SJSA1 (cell line): Measurements from ENCODE around the gene ODF4. TPM values are rescaled to one million over a fixed set of nuclear protein-coding genes. Genes with fewer than 3 reads are reported as not detected.

Experiments
- DNase-seq, 2 experiments: peaks; one replicate each; pipeline ENCODE4 v3.0.0-alpha.2; 2015 to 2020; ENCODE audit warnings: low spot score in 2 of 2, low read depth in 1 of 2
- H3K27ac ChIP-seq: fragments of 250-450 bp; sonication (Bioruptor Pico); 2 replicates; pipeline ENCODE4 v1.5.1; 2020; ENCODE audit warnings: mild to moderate bottlenecking, moderate library complexity
- H3K27me3 ChIP-seq: fragments of 250-450 bp; sonication (Bioruptor Pico); replicated peaks from 2 replicates; pipeline ENCODE4 v1.5.1; 2020; ENCODE audit warnings: mild to moderate bottlenecking, moderate library complexity
- H3K36me3 ChIP-seq: fragments of 250-450 bp; sonication (Bioruptor Pico); 2 replicates; pipeline ENCODE4 v1.5.1; 2020; ENCODE audit warnings: mild to moderate bottlenecking
- H3K4me1 ChIP-seq: fragments of 250-450 bp; sonication (Bioruptor Pico); replicated peaks from 2 replicates; pipeline ENCODE4 v1.6.1; 2021; ENCODE audit warnings: mild to moderate bottlenecking
- H3K4me3 ChIP-seq: fragments of 250-450 bp; sonication (Bioruptor Pico); 2 replicates; pipeline ENCODE4 v1.5.1; 2020; ENCODE audit warnings: mild to moderate bottlenecking
- H3K9me3 ChIP-seq: fragments of 250-450 bp; sonication (Bioruptor Pico); replicated peaks from 2 replicates; pipeline ENCODE4 v1.5.1; 2020; ENCODE audit warnings: mild to moderate bottlenecking
- total RNA-seq: library from RNA; depleted of rRNA; stranded (reverse); fragments of >200 nt; shearing (Covaris generic); gene quantifications from 2 replicates; pipeline ENCODE4 v1.2.3, GENCODE V29; 2014; rRNA removed

Gene ODF4, protein sequence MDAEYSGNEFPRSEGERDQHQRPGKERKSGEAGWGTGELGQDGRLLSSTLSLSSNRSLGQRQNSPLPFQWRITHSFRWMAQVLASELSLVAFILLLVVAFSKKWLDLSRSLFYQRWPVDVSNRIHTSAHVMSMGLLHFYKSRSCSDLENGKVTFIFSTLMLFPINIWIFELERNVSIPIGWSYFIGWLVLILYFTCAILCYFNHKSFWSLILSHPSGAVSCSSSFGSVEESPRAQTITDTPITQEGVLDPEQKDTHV
- total RNA-seq = not detected in 2 replicates

DNA sequence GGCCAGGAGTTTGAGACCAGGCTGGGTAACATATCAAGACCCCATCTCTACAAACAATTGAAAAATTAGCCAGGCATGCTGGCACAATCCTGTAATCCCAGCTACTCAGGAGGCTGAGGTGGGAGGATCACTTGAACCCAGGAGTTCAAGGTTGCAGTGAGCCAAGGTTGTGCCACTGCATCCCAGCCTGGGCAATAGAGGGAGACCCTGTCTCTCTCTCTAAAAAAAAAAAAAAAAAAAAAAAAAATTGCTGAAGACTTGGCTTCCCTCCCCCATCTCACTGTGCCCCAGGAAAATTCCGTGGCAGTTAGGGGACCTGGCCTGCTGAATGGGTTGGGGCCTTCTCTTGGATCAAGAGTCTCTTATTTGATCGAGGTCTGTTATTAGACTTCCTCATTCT, at the start of gene ODF4:
ODF4 (plus strand) TSS at position 301 of the 400 bp plus-strand sequence. CDS start 212 bp downstream, outside the sequence.
- no peaks in the 10 kb centered on the region for H3K9me3 ChIP-seq
- H3K4me1 ChIP-seq = peaks cover 5% of the 10 kb centered on the region; the same call in 1 of the 2 replicates
- no peak within 1 kb of the TSS for H3K4me3 ChIP-seq
- no peaks in the 10 kb centered on the region for H3K27me3 ChIP-seq
- no peaks in the 10 kb centered on the region for H3K36me3 ChIP-seq
- DNase-seq = no peak
- H3K27ac ChIP-seq = no peak within 1 kb of the TSS

DNA sequence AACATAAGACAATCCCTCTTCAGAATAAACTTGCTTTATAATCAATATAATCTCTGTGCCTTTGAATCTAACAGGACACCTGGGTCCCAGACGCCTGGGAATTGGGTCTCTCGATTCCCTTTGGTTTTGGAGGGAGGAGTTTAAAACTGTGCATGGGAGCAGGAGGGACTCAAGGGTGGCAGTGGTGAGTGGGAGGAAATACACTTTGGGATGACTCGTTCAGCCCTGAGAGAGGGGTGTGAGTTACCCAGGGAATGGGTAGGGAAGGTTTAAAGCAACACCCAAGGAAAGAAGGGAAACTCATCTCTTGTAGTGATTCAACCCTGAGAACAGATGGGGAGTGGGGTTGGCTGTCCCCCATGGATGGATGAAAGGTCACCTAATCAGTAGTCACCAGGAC, 49.6 kb upstream of the ODF4 start:
- H3K4me1 ChIP-seq = peaks cover 20% of the 10 kb centered on the region
- no peaks in the 10 kb centered on the region for H3K27me3 ChIP-seq
- no peak overlapping the region for H3K4me3 ChIP-seq
- H3K27ac ChIP-seq = no peak overlapping the region
- no peak for DNase-seq
- H3K9me3 ChIP-seq = no peaks in the 10 kb centered on the region
- 0 out of 2 replicates have a peak, but pooled peaks cover 5% of the 10 kb centered on the region for H3K36me3 ChIP-seq

DNA sequence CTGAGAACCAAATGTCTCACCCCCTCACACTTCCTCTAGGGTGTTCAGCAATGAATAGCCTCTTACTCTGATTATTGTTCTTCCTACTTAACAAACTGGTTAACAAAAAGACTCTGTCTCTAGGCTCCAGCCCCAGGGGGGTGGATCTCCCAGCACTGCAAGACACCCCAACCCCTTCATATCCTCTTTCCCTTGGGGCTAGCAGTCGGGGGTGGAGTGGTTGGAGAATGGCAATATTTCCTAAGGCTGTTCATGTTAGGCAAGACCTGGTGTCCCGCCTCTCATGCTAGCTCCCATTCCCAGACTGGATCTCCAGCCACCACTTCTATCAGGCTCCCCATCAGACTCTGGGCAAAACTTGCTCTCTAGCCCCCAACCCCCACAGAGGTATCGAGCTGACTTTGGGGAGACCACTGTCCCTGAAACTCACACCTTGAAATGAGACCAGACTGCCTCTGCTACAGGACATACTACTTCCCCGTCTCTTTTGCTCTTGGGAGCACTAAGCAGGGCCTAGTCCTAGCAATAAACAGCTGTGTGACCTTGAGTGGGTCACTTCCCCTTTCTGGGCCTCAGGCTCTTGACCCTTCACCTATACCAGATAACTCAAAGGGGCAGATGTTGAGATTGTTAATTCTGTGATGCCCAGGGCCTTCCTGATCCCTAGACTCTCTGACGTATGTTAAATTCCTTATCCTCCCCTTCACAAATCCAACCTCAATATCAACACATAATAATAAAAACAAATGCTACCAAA, 46.8 kb upstream of the ODF4 start:
- Histone ChIP-seq H3K9me3 (no peaks in the 10 kb centered on the region), H3K27ac (no peak overlapping the region), H3K36me3 (0 out of 2 replicates have a peak, but pooled peaks cover 5% of the 10 kb centered on the region), H3K4me1 (peaks cover 21% of the 10 kb centered on the region), H3K27me3 (no peaks in the 10 kb centered on the region), H3K4me3 (no peak overlapping the region)
- DNase-seq = no peak

DNA sequence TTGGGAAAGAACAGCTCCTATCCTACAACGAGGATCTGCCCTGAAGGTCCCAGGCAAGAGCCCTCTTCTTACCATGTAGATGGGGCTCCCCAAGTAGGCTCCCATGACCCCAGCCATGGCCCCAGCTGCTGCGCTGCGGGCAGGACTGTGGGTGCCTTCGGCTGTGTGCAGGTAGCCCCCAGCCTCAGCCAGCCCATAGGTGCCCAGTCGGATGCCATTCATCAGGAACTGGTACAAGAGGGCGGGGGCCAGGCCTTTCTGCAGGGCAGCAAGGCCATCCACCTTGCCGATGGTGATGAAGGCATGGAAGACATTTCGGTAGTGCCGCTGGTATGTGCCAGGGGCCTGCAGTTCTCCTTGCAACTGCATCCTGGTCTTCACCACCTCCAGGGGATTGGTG, 45.3 kb upstream of the ODF4 start:
- H3K27ac ChIP-seq = no peak overlapping the region
- no peak for DNase-seq
- H3K9me3 ChIP-seq = no peaks in the 10 kb centered on the region
- 0 out of 2 replicates have a peak, but pooled peaks cover 3% of the 10 kb centered on the region for H3K36me3 ChIP-seq
- peaks cover 15% of the 10 kb centered on the region for H3K4me1 ChIP-seq
- no peaks in the 10 kb centered on the region for H3K27me3 ChIP-seq
- H3K4me3 ChIP-seq = no peak overlapping the region

DNA sequence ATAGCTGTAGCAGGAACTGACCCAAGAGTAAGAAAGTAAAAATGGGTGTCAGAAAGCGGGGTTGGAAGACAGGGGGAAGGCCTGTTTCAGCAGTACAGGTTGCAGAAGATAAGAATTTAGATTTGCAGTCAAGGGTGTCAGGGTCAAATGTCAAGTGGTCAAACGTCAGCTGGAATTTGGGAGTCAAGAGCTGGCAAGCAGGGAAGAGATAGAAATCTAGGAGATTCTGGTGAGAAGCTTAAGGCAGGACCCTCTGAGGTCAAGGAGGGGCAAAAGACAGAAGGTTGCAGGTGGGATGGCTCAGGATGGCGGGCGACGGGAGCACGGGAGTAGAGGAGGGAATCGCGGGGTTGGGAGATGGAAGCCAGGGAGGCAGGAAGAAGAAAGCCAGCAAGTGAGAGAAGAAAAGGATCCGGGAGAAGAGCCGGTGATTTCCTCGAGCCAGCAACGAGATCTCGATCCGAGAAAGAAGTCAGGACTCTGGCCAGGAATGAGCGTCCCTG, 44.8 kb upstream of the ODF4 start:
- DNase-seq = no peak
- Histone ChIP-seq H3K27ac (peak overlapping the region; percentile 92), H3K4me1 (peaks cover 11% of the 10 kb centered on the region), H3K9me3 (no peaks in the 10 kb centered on the region), H3K4me3 (peak overlapping the region; percentile 57), H3K27me3 (no peaks in the 10 kb centered on the region), H3K36me3 (no peaks in the 10 kb centered on the region)

DNA sequence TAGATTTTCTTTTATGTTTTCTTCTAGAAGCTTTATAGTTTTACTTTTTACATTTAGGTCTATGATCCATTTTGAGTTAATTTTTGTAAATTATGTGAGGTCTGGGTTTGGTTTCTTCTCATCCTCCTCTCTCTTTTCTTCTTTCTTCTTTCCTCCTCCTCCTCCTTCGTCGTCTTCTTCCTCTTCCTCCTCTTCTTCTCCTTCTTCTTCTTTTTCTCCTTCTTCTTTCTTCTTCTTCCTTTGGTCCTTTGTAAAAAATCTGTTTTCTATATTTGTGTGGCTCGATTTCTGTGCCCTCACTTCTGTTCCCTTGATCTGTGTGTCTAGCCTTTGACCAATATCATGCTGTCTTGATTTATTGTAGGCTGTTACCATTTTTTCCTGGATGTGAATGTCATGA, 39.4 kb upstream of the ODF4 start:
- H3K9me3 ChIP-seq = no peaks in the 10 kb centered on the region
- DNase-seq = peak in 1 of 2 experiments; percentile 17
- H3K4me1 ChIP-seq = no peaks in the 10 kb centered on the region
- no peak overlapping the region for H3K27ac ChIP-seq
- H3K4me3 ChIP-seq = no peak overlapping the region
- no peaks in the 10 kb centered on the region for H3K36me3 ChIP-seq
- H3K27me3 ChIP-seq = no peaks in the 10 kb centered on the region

DNA sequence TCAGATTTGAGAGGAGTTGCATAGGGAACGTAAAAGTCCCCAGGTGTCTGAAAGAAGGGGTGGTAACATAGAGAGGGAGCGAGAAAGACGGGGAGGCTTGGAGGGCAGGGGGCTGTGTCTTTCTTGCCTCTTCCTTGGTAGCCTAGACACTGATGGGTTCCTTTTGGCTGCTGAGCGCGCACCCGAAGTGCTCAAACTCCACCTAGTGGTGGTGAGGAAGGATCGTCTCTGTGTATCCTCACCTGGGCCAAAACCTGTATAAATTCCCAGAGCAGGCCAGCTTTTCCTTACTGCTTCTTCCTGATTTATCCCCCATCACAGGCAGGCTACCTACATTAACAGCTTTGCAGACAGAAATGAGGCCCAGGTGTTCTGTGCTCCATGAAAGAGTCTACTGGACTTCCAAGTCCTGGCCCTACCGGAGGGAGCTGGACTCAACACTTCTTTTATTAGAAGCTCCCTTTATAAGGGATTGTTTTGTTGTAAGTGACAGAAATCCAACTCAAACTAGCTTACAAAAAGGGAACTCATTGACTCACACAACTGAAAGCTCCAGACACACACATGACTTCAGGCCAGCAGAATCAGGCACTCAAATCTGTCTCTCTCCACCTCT, 38.9 kb upstream of the ODF4 start:
- no peaks in the 10 kb centered on the region for H3K4me1 ChIP-seq
- peak in 1 of 2 experiments; percentile 41 for DNase-seq
- no peak overlapping the region for H3K27ac ChIP-seq
- no peak overlapping the region for H3K4me3 ChIP-seq
- no peaks in the 10 kb centered on the region for H3K9me3 ChIP-seq
- no peaks in the 10 kb centered on the region for H3K36me3 ChIP-seq
- H3K27me3 ChIP-seq = no peaks in the 10 kb centered on the region

DNA sequence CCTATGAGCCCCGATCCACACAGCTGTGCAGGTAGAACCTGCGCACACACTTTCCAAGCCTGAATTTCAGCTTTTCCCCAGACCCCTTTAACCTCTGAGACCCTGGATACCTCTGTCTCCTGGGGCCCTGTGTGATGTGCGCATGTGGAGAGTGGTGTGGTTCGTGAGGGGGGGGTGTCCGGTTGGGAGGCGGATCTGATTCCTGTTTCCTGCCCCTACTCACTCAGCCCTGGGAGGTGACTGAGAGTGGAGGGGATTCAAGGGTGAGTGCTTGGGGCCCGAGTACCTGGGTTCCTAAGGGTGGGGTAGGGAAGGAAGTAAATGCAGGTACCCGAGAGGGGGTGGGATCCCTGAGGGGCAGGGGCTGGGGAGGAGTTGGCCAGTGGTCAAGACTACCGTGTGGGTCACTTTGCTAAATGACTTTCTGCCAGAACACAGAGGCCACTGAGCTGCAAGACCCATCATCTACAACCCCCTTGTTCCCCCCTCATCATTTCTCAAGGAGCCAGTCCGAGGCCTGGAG, 29.0 kb upstream of the ODF4 start:
- no peaks in the 10 kb centered on the region for H3K9me3 ChIP-seq
- peaks cover 20% of the 10 kb centered on the region for H3K27me3 ChIP-seq
- DNase-seq = no peak
- H3K4me3 ChIP-seq = no peak overlapping the region
- no peak overlapping the region for H3K27ac ChIP-seq
- H3K36me3 ChIP-seq = no peaks in the 10 kb centered on the region
- H3K4me1 ChIP-seq = no peaks in the 10 kb centered on the region

DNA sequence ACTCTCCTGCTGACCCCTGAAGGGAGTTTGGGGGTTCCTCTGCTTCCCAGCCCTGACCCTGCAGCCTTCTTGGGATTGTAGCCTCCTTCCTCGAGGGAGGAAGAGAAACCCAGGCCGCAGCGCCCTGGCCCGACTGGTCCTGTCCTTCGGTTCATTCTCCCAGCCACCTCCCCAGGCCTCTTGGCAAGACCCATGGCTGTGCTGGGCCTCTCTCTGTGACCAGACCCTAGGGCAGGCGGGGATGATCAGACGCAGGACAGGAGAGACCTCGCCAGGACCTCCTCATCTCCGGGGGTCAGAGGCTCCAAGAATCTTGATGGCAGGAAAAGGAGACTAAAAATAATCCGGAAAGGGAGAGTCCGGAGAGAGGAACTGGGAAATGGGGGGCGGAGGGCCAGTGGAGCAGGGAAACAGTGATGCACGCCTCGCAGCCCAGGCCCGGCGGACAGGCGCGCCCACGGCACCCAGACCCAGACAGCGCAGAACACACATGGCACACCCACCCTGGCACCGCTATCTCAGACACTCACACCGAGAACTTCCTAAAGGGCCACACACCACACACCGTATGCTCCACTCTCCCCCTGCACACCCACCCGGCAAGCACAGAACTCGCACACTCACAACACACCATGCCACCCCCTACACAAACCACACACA, 28.4 kb upstream of the ODF4 start:
- H3K9me3 ChIP-seq = no peaks in the 10 kb centered on the region
- no peak overlapping the region for H3K27ac ChIP-seq
- H3K36me3 ChIP-seq = no peaks in the 10 kb centered on the region
- DNase-seq = no peak
- no peak overlapping the region for H3K4me3 ChIP-seq
- H3K4me1 ChIP-seq = no peaks in the 10 kb centered on the region
- peaks cover 22% of the 10 kb centered on the region for H3K27me3 ChIP-seq

DNA sequence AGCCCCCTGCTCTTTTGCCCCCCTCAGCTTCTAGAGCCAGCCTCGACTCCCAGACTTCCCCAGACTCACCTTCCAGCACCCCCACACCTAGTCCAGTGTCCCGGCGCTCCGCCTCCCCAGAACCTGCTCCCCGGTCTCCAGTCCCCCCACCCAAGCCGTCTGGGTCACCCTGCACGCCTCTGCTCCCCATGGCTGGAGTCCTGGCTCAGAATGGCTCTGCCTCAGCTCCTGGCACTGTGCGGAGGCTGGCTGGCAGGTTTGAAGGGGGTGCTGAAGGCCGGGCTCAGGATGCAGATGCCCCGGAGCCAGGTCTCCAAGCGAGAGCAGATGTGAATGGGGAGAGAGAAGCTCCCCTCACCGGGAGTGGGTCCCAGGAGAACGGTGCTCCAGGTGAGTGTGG, 27.4 kb upstream of the ODF4 start:
- no peak for DNase-seq
- peaks cover 22% of the 10 kb centered on the region for H3K27me3 ChIP-seq

DNA sequence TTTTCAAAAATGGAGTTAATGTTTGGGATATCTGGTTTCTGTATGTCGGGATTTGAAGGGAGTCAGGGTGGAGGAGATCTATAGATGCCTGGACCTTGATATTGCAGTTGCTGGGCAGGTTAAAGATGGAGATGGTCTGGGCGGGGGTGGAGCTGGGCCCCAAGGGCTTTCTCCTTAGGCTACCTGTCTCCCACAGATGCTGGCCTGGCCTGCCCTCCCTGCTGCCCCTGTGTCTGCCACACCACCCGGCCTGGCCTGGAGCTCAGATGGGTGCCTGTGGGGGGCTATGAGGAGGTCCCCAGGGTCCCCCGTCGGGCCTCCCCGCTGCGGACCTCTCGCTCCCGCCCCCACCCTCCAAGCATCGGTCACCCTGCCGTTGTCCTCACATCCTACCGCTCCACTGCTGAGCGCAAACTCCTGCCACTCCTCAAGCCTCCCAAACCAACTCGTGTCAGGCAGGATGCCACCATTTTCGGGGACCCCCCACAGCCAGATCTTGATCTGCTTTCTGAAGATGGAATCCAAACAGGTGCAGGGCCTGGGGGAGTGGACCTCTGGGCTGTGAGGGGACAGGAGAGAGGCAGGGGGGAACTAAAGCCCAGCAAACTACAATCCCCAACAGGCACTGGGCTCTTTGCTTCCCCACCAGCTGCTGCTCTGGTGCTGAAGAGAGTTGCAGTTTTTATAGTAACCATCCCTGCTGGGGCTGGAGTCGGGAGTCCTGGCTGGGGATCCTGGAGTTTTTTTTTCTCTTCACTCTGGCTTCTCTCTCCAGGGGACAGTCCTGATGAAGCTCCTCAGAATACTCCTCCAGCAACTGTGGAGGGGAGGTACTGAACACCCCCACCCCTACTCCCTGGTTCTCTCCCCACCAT, 26.7 kb upstream of the ODF4 start:
- DNase-seq = no peak
- no peak overlapping the region for H3K4me3 ChIP-seq
- H3K27ac ChIP-seq = no peak overlapping the region
- H3K4me1 ChIP-seq = no peaks in the 10 kb centered on the region
- no peaks in the 10 kb centered on the region for H3K36me3 ChIP-seq
- no peaks in the 10 kb centered on the region for H3K9me3 ChIP-seq
- peaks cover 22% of the 10 kb centered on the region for H3K27me3 ChIP-seq

More for the DNA sequence above, 27.4 kb upstream of the ODF4 start:
- no peaks in the 10 kb centered on the region for H3K9me3 ChIP-seq
- no peaks in the 10 kb centered on the region for H3K4me1 ChIP-seq
- H3K27ac ChIP-seq = no peak overlapping the region
- H3K36me3 ChIP-seq = no peaks in the 10 kb centered on the region
- H3K4me3 ChIP-seq = no peak overlapping the region

DNA sequence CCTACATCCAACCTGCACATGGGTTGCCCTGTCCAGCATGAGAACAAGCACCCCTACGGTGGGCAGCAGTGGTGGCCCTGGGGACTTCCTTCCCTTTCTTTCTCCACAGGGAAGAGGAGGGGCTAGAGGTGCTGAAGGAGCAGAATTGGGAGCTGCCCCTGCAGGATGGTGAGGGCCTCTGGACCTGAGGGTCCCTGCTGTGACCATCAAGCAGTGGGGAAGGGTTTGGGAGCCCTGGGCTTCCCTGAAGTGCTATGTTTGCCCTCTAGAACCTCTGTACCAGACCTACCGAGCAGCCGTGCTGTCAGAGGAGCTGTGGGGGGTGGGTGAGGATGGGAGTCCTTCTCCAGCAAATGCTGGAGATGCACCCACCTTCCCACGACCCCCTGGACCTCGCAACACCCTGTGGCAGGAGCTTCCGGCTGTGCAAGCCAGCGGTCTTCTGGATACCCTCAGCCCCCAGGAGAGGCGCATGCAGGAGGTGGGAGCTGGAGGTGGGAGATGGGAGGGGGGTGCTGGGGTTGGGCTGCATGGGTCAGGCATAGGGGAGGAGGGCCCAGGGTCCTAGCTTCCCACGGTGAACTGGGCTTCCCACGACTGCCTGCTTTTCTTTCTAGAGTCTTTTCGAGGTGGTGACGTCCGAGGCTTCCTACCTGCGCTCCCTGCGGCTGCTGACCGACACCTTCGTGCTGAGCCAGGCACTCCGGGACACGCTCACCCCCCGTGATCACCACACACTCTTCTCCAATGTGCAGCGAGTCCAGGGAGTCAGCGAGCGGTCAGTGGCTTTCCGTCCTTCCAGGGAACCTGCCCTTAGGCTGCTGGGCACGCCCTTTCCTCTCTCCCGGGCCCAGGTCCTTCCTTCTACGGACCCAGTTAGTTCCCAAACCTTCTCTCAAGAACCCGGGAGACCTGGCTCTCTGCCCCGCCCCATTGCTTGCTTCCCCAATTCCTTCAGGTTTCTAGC, 24.6 kb upstream of the ODF4 start:
- Histone ChIP-seq H3K36me3 (no peaks in the 10 kb centered on the region), H3K27ac (no peak overlapping the region), H3K4me1 (no peaks in the 10 kb centered on the region), H3K9me3 (no peaks in the 10 kb centered on the region), H3K4me3 (no peak overlapping the region), H3K27me3 (peaks cover 22% of the 10 kb centered on the region)
- DNase-seq = no peak
